ENCODE measurements around the gene GPC1. TPM values are rescaled to one million over a fixed set of nuclear protein-coding genes. Genes with fewer than 3 reads are reported as not detected.

GPC1 gene
- total RNA-seq, 4 donors from 2014 or later: 0.88 to 62.2 (median 43.4) TPM

GRCh38 chr2:240444464-240444863, 9.0 kb downstream of the GPC1 start:
- no peak overlapping the region for H3K4me3 ChIP-seq
- TF ChIP-seq CTCF (IDR thresholded peaks at IDR 0.05) (no peak), POLR2A (IDR thresholded peaks at IDR 0.05) (no peak)
- no peaks in the 10 kb centered on the region for H3K4me1 ChIP-seq
- H3K27ac ChIP-seq: no peak overlapping the region
- no peaks in the 10 kb centered on the region for H3K27me3 ChIP-seq
- no peaks in the 10 kb centered on the region for H3K36me3 ChIP-seq
- no peaks in the 10 kb centered on the region for H3K9me3 ChIP-seq
- DNase-seq: no peak
- intact Hi-C loops (cut with DNase I; ENCODE audit: low total_unique reads): no loop called here

- H3K36me3 ChIP-seq: no peaks in the 10 kb centered on the region
- H3K27ac ChIP-seq: no peak overlapping the region
- intact Hi-C loops (cut with DNase I; ENCODE audit: low total_unique reads): no loop called here
- no peak for TF ChIP-seq CTCF (IDR thresholded peaks at IDR 0.05)
- TF ChIP-seq POLR2A (IDR thresholded peaks at IDR 0.05): no peak
- H3K9me3 ChIP-seq: no peaks in the 10 kb centered on the region
- DNase-seq: no peak
- H3K4me3 ChIP-seq: no peak overlapping the region
- no peaks in the 10 kb centered on the region for H3K27me3 ChIP-seq
- H3K4me1 ChIP-seq: no peaks in the 10 kb centered on the region
Observed at GRCh38 chr2:240445961-240446663, 10.6 kb downstream of the GPC1 start.

- no peak for DNase-seq
- no peak overlapping the region for H3K4me3 ChIP-seq
- H3K36me3 ChIP-seq: no peaks in the 10 kb centered on the region
- intact Hi-C loops (cut with DNase I; ENCODE audit: low total_unique reads): no loop called here
- H3K27ac ChIP-seq: no peak overlapping the region
- no peaks in the 10 kb centered on the region for H3K27me3 ChIP-seq
- no peaks in the 10 kb centered on the region for H3K9me3 ChIP-seq
- peaks cover 0 to 2% of the 10 kb centered on the region in 2 donors for H3K4me1 ChIP-seq
- TF ChIP-seq POLR2A (IDR thresholded peaks at IDR 0.05) (no peak), CTCF (IDR thresholded peaks at IDR 0.05) (no peak)
Observed at GRCh38 chr2:240446664-240447175, 11.3 kb downstream of the GPC1 start.

- no peak for DNase-seq
- no peak overlapping the region for H3K27ac ChIP-seq
- TF ChIP-seq CTCF (IDR thresholded peaks at IDR 0.05): no peak
- no peak for TF ChIP-seq POLR2A (IDR thresholded peaks at IDR 0.05)
- no peaks in the 10 kb centered on the region for H3K27me3 ChIP-seq
- H3K4me1 ChIP-seq: peaks cover 0 to 8% of the 10 kb centered on the region in 2 donors
- intact Hi-C loops (cut with DNase I; ENCODE audit: low total_unique reads): no loop called here
- H3K4me3 ChIP-seq: no peak overlapping the region
- no peaks in the 10 kb centered on the region for H3K9me3 ChIP-seq
- no peaks in the 10 kb centered on the region for H3K36me3 ChIP-seq
Observed at GRCh38 chr2:240447331-240447730, 11.9 kb downstream of the GPC1 start.

GRCh38 chr2:240447934-240448333, 12.5 kb downstream of the GPC1 start:
- TF ChIP-seq CTCF (IDR thresholded peaks at IDR 0.05) (no peak), POLR2A (IDR thresholded peaks at IDR 0.05) (no peak)
- intact Hi-C loops (cut with DNase I; ENCODE audit: low total_unique reads): no loop called here
- Histone ChIP-seq H3K27ac (no peak overlapping the region), H3K27me3 (no peaks in the 10 kb centered on the region), H3K9me3 (no peaks in the 10 kb centered on the region), H3K4me1 (peaks cover 0 to 9% of the 10 kb centered on the region in 2 donors), H3K36me3 (no peaks in the 10 kb centered on the region), H3K4me3 (no peak overlapping the region)
- no peak for DNase-seq

All from uterus (tissue), 4 donors.